Right lobe of liver (tissue), 6 donors: Measurements from ENCODE around the gene TRPV2. TPM values are rescaled to one million over a fixed set of nuclear protein-coding genes. Genes with fewer than 3 reads are reported as not detected.

ENCODE experiments used
- ATAC-seq, 4 donors: fragments of 200-7000 bp; cut with Tn5 transposase; one replicate each; pipeline ENCODE4 v1.9.1; 2020; ENCODE audit warnings: mild to moderate bottlenecking in 4 of 4, moderate library complexity in 4 of 4
- DNase-seq, 3 donors: peaks; one replicate each; pipeline ENCODE4 v3.0.0-alpha.2; 2020
- H3K27ac ChIP-seq, 3 donors: fragments of 200-600 bp; one replicate each; pipeline ENCODE4 v1.8.0; 2022
- H3K27me3 ChIP-seq, 2 donors: fragments of 200-600 bp; one replicate each; pipeline ENCODE4 v1.8.0; 2022
- H3K36me3 ChIP-seq, 4 donors: fragments of 200-600 bp; sonication (generic) in 1 of 4; one replicate each; pipeline versions ENCODE4 v1.5.1 to v1.8.0; 2017 to 2022; ENCODE audit warnings: control low read depth in 1 of 4
- H3K4me1 ChIP-seq, 4 donors: fragments of 200-600 bp; sonication (generic) in 1 of 4; one replicate each; pipeline versions ENCODE4 v1.5.1 to v1.8.0; 2017 to 2022; ENCODE audit warnings: control low read depth in 1 of 4
- H3K4me3 ChIP-seq, 3 donors: fragments of 200-600 bp; one replicate each; pipeline ENCODE4 v1.8.0; 2022
- H3K9me3 ChIP-seq, 4 donors: fragments of 200-600 bp; sonication (generic) in 1 of 4; one replicate each; pipeline versions ENCODE4 v1.5.1 to v1.8.0; 2017 to 2022; ENCODE audit warnings: control low read depth in 1 of 4
- CTCF ChIP-seq, 4 donors: fragments of 200-600 bp in 3 of 4; fragments of 450-650 bp in 1 of 4; IDR thresholded peaks; one replicate each; pipeline versions ENCODE4 v1.5.1 to v1.8.0; 2016 to 2022; ENCODE audit warnings: antibody characterized with exemption in 4 of 4, mild to moderate bottlenecking in 2 of 4
- POLR2A ChIP-seq: fragments of 450-650 bp; IDR thresholded peaks from one replicate; pipeline ENCODE4 v1.6.1; 2017; ENCODE audit warnings: antibody characterized with exemption, mild to moderate bottlenecking
- WGBS: methylation state at CpG from one replicate; pipeline ENCODE4 v1.1.6; 2018; ENCODE audit warnings: low coverage, low lambda C conversion rate; ENCODE audit not compliant: insufficient coverage; ENCODE audit errors: missing lambda C conversion rate; 5-methylcytosine and 5-hydroxymethylcytosine counted together
- intact Hi-C, 2 donors: fragments of 100-400 bp; cut with DNase I; formaldehyde crosslinking; loops; one replicate each; pipeline versions ENCODE4 v1.11.2 to v1.14.1; 2022
- total RNA-seq, 6 experiments: library from RNA; depleted of rRNA in 2 of 6; stranded (reverse); fragments of >200 nt in 2 of 6; fragmentation: NEBNext Ultra II Directional in 3 of 6; extraction: Animal tissue kit (Norgen Biotek cat#: 25700) in 3 of 6; gene quantifications; one replicate each; pipeline versions ENCODE4 v1.1.0 to v1.2.4, GENCODE V29; 2016 to 2023
- donor health status: DM: no; HTN: yes; CAD: no.
- donor health status: DM: no; HTN: no; CAD: no.
- donor health status: DM: no; HTN: no; CAD: no.
- donor health status: DM: no; HTN: yes; CAD: no.
- donor health status: DM: no; HTN: yes; CAD: no.

TRPV2 gene
- total RNA-seq, 6 experiments from 2014 or later = 3.3 to 8.2 (median 4.8) TPM

DNA sequence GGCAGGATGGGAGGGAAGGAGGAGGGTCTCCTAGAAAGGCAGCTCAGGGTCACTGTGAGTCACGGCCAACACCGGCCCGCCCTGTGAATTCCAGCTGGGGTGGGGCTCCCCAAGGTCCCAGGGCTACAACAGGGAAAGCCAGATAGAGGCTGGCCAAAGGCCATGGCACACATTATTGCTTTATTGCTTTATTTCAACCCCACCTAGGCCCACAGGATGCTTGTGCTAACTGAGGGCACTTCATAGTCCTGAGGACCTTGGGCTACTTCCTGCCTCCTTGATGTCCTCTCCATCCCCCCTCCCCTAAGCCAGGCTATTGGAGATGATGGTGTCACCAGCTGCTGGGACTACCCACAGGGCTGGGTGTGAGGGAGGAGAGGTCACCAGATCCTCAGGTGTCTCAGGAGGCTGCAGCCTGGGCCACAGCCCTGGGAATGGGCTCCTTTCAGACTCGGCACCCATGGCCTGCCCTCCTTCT is 50.5 kb downstream of the TRPV2 start:
- ATAC-seq (no peak), DNase-seq (no peak)
- Histone ChIP-seq H3K9me3 (no peaks in the 10 kb centered on the region), H3K27ac (no peak overlapping the region), H3K27me3 (no peaks in the 10 kb centered on the region), H3K36me3 (no peaks in the 10 kb centered on the region), H3K4me1 (peaks cover 0 to 10% (median 0%) of the 10 kb centered on the region in 4 donors), H3K4me3 (no peak overlapping the region)
- intact Hi-C loops = no loop called here
- TF ChIP-seq POLR2A (no peak), CTCF (IDR thresholded peaks at IDR 0.05) (no peak)
- no CpG with 5 or more reads among the region's 4 CpGs for WGBS

- no peak for DNase-seq
- no peak overlapping the region for H3K27ac ChIP-seq
- ATAC-seq = no peak
These were observed 51.0 kb downstream of the TRPV2 start for GRCh38 chr17:16466407-16466806.

DNA sequence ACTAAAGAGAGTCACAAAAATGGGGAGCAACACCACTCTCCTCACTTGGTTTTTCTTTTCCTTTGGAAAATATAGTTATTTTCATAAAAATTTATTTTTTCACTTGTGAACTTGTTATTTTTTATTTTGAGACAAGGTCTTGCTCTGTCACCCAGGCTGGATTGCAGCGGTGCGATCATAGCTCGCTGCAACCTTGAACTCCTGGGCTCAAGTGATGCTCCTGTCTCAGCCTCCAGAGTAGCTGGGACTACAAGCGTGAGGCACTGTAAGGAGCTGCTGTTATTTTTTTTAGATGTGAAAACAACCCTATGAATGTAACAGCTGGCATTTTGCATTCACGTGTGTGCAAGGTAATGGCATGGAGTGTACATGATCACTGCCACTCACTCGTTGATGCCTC is 51.7 kb downstream of the TRPV2 start:
- no peak for TF ChIP-seq CTCF (IDR thresholded peaks at IDR 0.05)
- no peak for TF ChIP-seq POLR2A
- Histone ChIP-seq H3K4me1 (peaks cover 0 to 8% (median 0%) of the 10 kb centered on the region in 4 donors), H3K27me3 (no peaks in the 10 kb centered on the region), H3K36me3 (no peaks in the 10 kb centered on the region), H3K9me3 (no peaks in the 10 kb centered on the region), H3K27ac (no peak overlapping the region), H3K4me3 (no peak overlapping the region)
- 90% methylated on average over 2 of the region's 6 CpGs for WGBS
- intact Hi-C loops = no loop called here
- ATAC-seq = no peak
- no peak for DNase-seq

More at GRCh38 chr17:16466407-16466806, 51.0 kb downstream of the TRPV2 start:
- TF ChIP-seq POLR2A (no peak), CTCF (IDR thresholded peaks at IDR 0.05) (no peak)
- intact Hi-C loops = no loop called here
- H3K36me3 ChIP-seq = no peaks in the 10 kb centered on the region
- H3K27me3 ChIP-seq = no peaks in the 10 kb centered on the region
- peaks cover 0 to 10% (median 0%) of the 10 kb centered on the region in 4 donors for H3K4me1 ChIP-seq
- WGBS = 93% methylated on average over 6 of the region's 9 CpGs
- H3K4me3 ChIP-seq = no peak overlapping the region
- H3K9me3 ChIP-seq = no peaks in the 10 kb centered on the region

GRCh38 chr17:16467886-16468285 is 52.5 kb downstream of the TRPV2 start:
- no peaks in the 10 kb centered on the region for H3K9me3 ChIP-seq
- intact Hi-C loops = no loop called here

More at GRCh38 chr17:16467886-16468285, 52.5 kb downstream of the TRPV2 start:
- no peak for ATAC-seq
- Histone ChIP-seq H3K27me3 (no peaks in the 10 kb centered on the region), H3K36me3 (no peaks in the 10 kb centered on the region), H3K4me3 (no peak overlapping the region), H3K27ac (no peak overlapping the region), H3K4me1 (no peaks in the 10 kb centered on the region)
- no peak for DNase-seq
- 72% methylated on average over 3 of the region's 3 CpGs for WGBS
- no peak for TF ChIP-seq POLR2A
- no peak for TF ChIP-seq CTCF (IDR thresholded peaks at IDR 0.05)
